Measurements from ENCODE around the gene NR1H4. TPM values are rescaled to one million over a fixed set of nuclear protein-coding genes. Genes with fewer than 3 reads are reported as not detected.
"Not testable (repeated sequence)": the region's sequence is repeated elsewhere in the genome, so short reads cannot be mapped to it uniquely, and the experiment has no call there.

The NR1H4 gene
- 0.05 and 0.11 TPM in 2 replicates for total RNA-seq (2014; rRNA removed; shearing (Covaris generic))
- polyA plus RNA-seq (2015; cell fraction: cytosol; rRNA removed): not detected in 2 replicates
- polyA plus RNA-seq (2015; cell fraction: nucleus; rRNA removed): not detected in 2 replicates

DNA sequence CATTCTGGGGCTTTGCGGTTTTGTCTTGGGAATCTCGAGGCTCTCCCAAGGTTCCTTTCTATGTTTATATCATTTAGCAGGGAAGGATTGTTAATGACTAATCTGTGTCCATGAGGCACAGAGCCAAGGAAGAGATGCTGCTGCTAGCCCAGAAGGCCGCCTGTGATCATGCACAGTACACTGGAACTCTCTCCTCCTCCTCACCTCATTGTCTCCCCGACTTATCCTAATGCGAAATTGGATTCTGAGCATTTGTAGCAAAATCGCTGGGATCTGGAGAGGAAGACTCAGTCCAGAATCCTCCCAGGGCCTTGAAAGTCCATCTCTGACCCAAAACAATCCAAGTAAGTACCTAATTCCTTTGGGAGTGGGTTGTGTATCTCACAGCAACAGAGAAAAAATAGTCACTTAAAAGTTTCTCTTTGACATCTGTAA is at the start of gene NR1H4:
TSS of gene NR1H4 (plus strand) at position 151 of the 435 bp plus-strand sequence. CDS start 19,458 bp downstream, outside the sequence.
- peak; percentile 20 for DNase-seq (ENCODE audit: low read depth, low spot score)
- in situ Hi-C loops (cut with HindIII; ENCODE audit: low pct_unique_long_range_greater_than_20kb, low sequenced_read_pairs): no loop called here

- in situ Hi-C loops (cut with HindIII; ENCODE audit: low pct_unique_long_range_greater_than_20kb, low sequenced_read_pairs): no loop called here
- no peak for DNase-seq (ENCODE audit: low read depth, low spot score)
Observed at GRCh38 chr12:100426145-100426544, 47.5 kb upstream of the NR1H4 start.

DNA sequence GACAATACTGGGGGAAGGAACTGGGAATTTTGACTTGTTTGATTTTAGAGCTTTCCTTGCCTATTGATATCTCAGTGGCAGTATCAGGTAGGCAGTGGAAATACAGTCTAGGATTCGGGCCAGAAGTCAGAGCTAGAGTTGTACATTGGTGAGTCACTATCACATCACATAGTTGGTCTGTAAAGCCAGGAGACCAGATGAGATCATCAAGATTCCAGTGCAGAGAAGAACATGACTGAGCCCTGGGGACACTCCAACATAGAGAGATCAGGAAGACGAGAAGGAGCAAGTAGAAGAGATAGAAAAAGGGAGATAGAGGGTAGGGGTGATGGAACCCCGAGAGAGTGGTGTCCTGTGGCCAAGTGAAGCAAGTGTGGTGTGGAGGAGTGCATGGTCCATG is 46.6 kb upstream of the NR1H4 start:
- in situ Hi-C loops (cut with HindIII; ENCODE audit: low pct_unique_long_range_greater_than_20kb, low sequenced_read_pairs): no loop called here
- peak; percentile 12 for DNase-seq (ENCODE audit: low read depth, low spot score)

DNA sequence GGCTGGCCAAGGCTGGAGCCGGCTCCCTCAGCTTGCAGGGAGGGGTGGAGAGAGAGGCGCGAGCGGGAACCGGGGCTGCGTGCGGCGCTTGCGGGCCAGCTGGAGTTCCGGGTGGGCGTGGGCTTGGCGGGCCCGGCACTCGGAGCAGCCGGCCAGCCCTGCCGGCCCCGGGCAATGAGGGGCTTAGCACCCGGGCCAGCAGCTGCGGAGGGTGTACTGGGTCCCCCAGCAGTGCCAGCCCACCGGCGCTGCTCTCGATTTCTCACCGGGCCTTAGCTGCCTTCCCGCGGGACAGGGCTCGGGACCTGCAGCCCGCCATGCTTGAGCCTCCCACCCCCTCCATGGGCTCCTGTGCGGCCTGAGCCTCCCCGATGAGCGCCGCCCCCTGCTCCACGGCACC is 43.4 kb upstream of the NR1H4 start:
- DNase-seq (ENCODE audit: low read depth, low spot score); in situ Hi-C loops (cut with HindIII; ENCODE audit: low pct_unique_long_range_greater_than_20kb, low sequenced_read_pairs): not testable (repeated sequence)

GRCh38 chr12:100433701-100434100 is 40.0 kb upstream of the NR1H4 start:
- in situ Hi-C loops (cut with HindIII; ENCODE audit: low pct_unique_long_range_greater_than_20kb, low sequenced_read_pairs): no loop called here
- no peak for DNase-seq (ENCODE audit: low read depth, low spot score)

DNA sequence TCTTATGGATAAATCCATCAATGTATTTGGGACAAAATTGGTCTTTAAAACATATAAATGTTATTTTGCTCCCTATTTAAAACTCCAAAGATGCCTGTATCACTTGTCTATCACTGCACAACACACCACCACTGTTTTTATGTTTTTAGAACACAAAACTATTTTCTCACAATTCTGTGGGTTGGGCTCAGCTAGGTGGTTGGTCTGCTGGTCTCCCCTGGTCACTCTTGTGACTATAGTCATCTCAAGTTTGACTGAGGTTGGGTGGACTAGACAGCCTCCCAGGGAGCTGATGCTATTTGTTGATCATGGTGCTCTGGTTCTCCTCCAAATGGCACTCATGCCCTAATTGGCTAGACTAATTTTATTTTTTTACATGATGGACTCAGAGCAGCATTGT is 39.5 kb upstream of the NR1H4 start:
- DNase-seq (ENCODE audit: low read depth, low spot score): no peak
- in situ Hi-C loops (cut with HindIII; ENCODE audit: low pct_unique_long_range_greater_than_20kb, low sequenced_read_pairs): no loop called here

DNA sequence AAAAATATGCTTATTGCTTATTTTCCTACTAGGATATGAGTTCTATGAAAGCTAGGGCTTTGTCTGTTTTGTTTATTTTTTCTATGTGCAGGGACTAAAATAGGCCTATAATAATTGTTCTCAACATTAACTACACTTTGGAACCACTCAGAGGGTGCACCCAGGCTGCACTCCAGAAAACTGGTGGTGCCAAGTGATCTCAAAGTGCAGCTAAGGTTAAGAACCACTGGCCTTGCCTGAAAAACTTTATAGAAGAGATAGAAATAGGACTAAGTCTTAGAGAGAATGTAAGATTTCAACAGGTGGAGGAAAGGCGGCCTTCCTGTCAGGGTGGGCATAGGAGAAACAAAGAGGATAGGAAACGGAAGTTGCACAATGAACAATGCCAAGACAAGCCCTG is 37.7 kb upstream of the NR1H4 start:
- in situ Hi-C loops (cut with HindIII; ENCODE audit: low pct_unique_long_range_greater_than_20kb, low sequenced_read_pairs): no loop called here

GRCh38 chr12:100437038-100437841 is 36.4 kb upstream of the NR1H4 start:
- peak; percentile 70 for DNase-seq (ENCODE audit: low read depth, low spot score)
- in situ Hi-C loops (cut with HindIII; ENCODE audit: low pct_unique_long_range_greater_than_20kb, low sequenced_read_pairs): no loop called here

More for the DNA sequence above, 37.7 kb upstream of the NR1H4 start:
- DNase-seq (ENCODE audit: low read depth, low spot score): no peak

DNA sequence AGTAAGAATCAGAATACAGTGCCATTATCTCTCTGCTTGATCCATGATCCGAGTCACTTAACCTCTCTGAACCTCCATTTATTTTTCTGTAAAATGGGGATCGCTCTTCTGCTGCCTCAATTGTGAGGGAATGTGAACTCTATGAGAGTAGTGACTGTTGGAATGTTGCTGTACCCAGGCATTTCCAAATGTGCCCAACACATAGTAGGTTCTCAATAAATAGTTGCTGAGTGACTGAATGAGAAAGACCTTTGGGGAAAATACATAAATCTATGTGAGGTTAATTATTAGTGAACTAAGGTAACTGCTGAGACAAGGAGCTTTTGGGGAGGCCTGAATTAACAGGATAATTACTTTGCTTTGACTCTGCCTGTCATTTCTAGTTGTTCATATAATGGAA is 33.9 kb upstream of the NR1H4 start:
- in situ Hi-C loops (cut with HindIII; ENCODE audit: low pct_unique_long_range_greater_than_20kb, low sequenced_read_pairs): no loop called here
- no peak for DNase-seq (ENCODE audit: low read depth, low spot score)

- no peak for DNase-seq (ENCODE audit: low read depth, low spot score)
- in situ Hi-C loops (cut with HindIII; ENCODE audit: low pct_unique_long_range_greater_than_20kb, low sequenced_read_pairs): no loop called here
Observed at GRCh38 chr12:100442403-100442802, 31.3 kb upstream of the NR1H4 start.

GRCh38 chr12:100443434-100443833 is 30.2 kb upstream of the NR1H4 start:
- in situ Hi-C loops (cut with HindIII; ENCODE audit: low pct_unique_long_range_greater_than_20kb, low sequenced_read_pairs): no loop called here
- DNase-seq (ENCODE audit: low read depth, low spot score): no peak

- DNase-seq (ENCODE audit: low read depth, low spot score): no peak
- in situ Hi-C loops (cut with HindIII; ENCODE audit: low pct_unique_long_range_greater_than_20kb, low sequenced_read_pairs): no loop called here
Observed at GRCh38 chr12:100445081-100445481, 28.6 kb upstream of the NR1H4 start.

- no peak for DNase-seq (ENCODE audit: low read depth, low spot score)
- in situ Hi-C loops (cut with HindIII; ENCODE audit: low pct_unique_long_range_greater_than_20kb, low sequenced_read_pairs): no loop called here
Observed at GRCh38 chr12:100447381-100447780, 26.3 kb upstream of the NR1H4 start.

DNA sequence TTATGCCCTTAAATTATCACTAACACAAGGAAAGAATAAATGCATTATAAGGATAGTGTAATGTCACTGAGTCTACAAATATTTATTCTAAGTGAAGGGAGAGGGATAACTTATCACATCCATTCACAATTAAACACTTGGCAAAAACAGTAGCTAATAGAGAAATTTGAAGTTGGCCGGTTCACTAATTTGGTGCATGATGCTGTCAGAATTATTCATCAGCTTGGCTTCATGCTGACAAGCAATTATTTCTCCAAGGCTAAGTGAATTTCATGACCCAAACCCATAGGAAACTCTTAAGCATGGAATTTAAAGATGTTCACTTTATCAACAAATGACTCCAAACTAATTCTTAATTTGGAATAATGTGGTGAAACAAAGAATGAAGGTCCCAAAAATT is 25.0 kb upstream of the NR1H4 start:
- no peak for DNase-seq (ENCODE audit: low read depth, low spot score)
- in situ Hi-C loops (cut with HindIII; ENCODE audit: low pct_unique_long_range_greater_than_20kb, low sequenced_read_pairs): no loop called here

GRCh38 chr12:100450735-100451134 is 22.9 kb upstream of the NR1H4 start:
- in situ Hi-C loops (cut with HindIII; ENCODE audit: low pct_unique_long_range_greater_than_20kb, low sequenced_read_pairs): no loop called here
- DNase-seq (ENCODE audit: low read depth, low spot score): no peak

DNA sequence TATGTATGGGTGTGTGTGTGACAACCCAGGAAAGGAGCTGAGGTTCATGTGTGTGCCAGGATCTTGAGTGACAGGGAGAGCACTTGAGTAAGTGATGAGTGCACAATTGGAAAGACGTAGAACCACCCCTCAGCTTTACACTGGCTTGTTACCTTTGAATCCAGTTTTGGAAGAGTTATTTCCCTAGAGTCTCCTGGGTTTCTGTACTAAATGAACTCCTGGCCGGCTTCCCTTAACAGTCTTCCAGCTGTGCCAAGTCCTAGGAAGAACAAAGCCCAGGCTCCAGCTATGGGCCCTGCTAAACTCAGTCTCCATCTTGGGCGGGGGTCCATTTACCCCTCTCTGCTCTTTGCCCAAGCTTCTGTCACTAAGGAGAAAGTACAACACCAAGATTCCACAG is 19.7 kb upstream of the NR1H4 start:
- in situ Hi-C loops (cut with HindIII; ENCODE audit: low pct_unique_long_range_greater_than_20kb, low sequenced_read_pairs): no loop called here
- peak; percentile 22 for DNase-seq (ENCODE audit: low read depth, low spot score)

GRCh38 chr12:100455896-100456295 is 17.8 kb upstream of the NR1H4 start:
- no peak for DNase-seq (ENCODE audit: low read depth, low spot score)
- in situ Hi-C loops (cut with HindIII; ENCODE audit: low pct_unique_long_range_greater_than_20kb, low sequenced_read_pairs): no loop called here

GRCh38 chr12:100458191-100458590 is 15.5 kb upstream of the NR1H4 start:
- in situ Hi-C loops (cut with HindIII; ENCODE audit: low pct_unique_long_range_greater_than_20kb, low sequenced_read_pairs): no loop called here
- DNase-seq (ENCODE audit: low read depth, low spot score): no peak

GRCh38 chr12:100460702-100461101 is 13.0 kb upstream of the NR1H4 start:
- no peak for DNase-seq (ENCODE audit: low read depth, low spot score)
- in situ Hi-C loops (cut with HindIII; ENCODE audit: low pct_unique_long_range_greater_than_20kb, low sequenced_read_pairs): no loop called here
